H1 (cell line): ENCODE data around the gene NBDY. TPM values are rescaled to one million over a fixed set of nuclear protein-coding genes. Genes with fewer than 3 reads are reported as not detected.

Experiments
- CBX8 ChIP-seq: fragments of 300-800, 300-1000 bp; sonication (generic); IDR thresholded peaks from 2 replicates; pipeline ENCODE4 v1.7.1; 2016; ENCODE audit warnings: low read depth, low read length, borderline replicate concordance
- TAF7 ChIP-seq: optimal IDR thresholded peaks from 2 replicates; pipeline ENCODE3; 2011; ENCODE audit warnings: low read depth, mild to moderate bottlenecking, inconsistent platforms, low read length, moderate library complexity, borderline replicate concordance
- polyA plus RNA-seq, 7 experiments: library from polyadenylated mRNA; depleted of rRNA in 3 of 7; stranded (reverse) in 5 of 7; unstranded in 2 of 7; fragments of >200 nt in 5 of 7; fragments of 200-250 nt in 2 of 7; gene quantifications; 1 replicate in 5 of 7; 2 replicates in 1 of 7; 4 replicates in 1 of 7; pipeline versions ENCODE4 v1.2.1 to v1.2.3, GENCODE V29; 2011 to 2013; ENCODE audit warnings: missing spikeins in 2 of 7, mixed read lengths in 2 of 7
- total RNA-seq: library from RNA; stranded (reverse); fragmentation: NEBNext Ultra II Directional; extraction: Animal tissue kit (Norgen Biotek cat#: 25700); gene quantifications from 2 replicates; pipeline ENCODE4 v1.2.1, GENCODE V29; 2021

NBDY gene
- total and polyA plus RNA-seq, 2 of the 8 experiments (the other 6 are each of a cell fraction or from before 2014, with no cell fraction given): 42.3 to 57.8 TPM

- TF ChIP-seq TAF7: no peak
- TF ChIP-seq CBX8: no peak
Observed at GRCh38 chrX:56785442-56785841, 56.4 kb downstream of the NBDY start (continued).
